A549 (cell line): Measurements from ENCODE around the gene MED27. TPM values are rescaled to one million over a fixed set of nuclear protein-coding genes. Genes with fewer than 3 reads are reported as not detected.

Experiments used
- ATAC-seq, 2 experiments: fragments of 200-7000 bp in 1 of 2; fragments of >200 bp in 1 of 2; cut with Nextera tagmentation in 1 of 2; cut with Tn5 transposase in 1 of 2; 3 replicates each; pipeline versions ENCODE4 v1.8.0 to v1.9.1; 2018 to 2020; ENCODE audit warnings: mild to moderate bottlenecking in 1 of 2, moderate library complexity in 1 of 2
- CTCF ChIA-PET: fragments of 300-600 bp; sonication (Branson Sonifier 250); formaldehyde crosslinking; extraction: SDS; loops from one replicate; lab custom pipeline; 2021; ENCODE audit warnings: antibody characterized with exemption, inconsistent platforms; lab: Yijun Ruan, JAX
- POLR2A ChIA-PET: fragments of 350-600 bp; formaldehyde crosslinking; extraction: SDS; loops from one replicate; lab custom pipeline; 2021; ENCODE audit warnings: antibody characterized with exemption, inconsistent platforms; lab: Yijun Ruan, JAX
- DNase-seq, 2 experiments: peaks; one replicate each; pipeline versions ENCODE4 v3.0.0 to v3.0.0-alpha.2; 2011 to 2016; ENCODE audit warnings: low read depth in 1 of 2, low spot score in 1 of 2
- FAIRE-seq: peaks from 2 replicates; lab custom pipeline; 2011; peaks lifted over from hg19 to GRCh38; lab: Jason Lieb, UNC
- H3K27ac ChIP-seq, 2 experiments: fragments of >200 bp; sonication (Bioruptor Twin); formaldehyde crosslinking; 3 replicates each; pipeline ENCODE4 v1.5.1; 2016 to 2017
- H3K4me1 ChIP-seq: fragments of >200 bp; sonication (Bioruptor Twin); formaldehyde crosslinking; 3 replicates; pipeline ENCODE4 v1.6.1; 2016
- H3K4me2 ChIP-seq: fragments of >200 bp; sonication (Bioruptor Twin); formaldehyde crosslinking; 3 replicates; pipeline ENCODE4 v1.6.1; 2016
- H3K4me3 ChIP-seq: fragments of >200 bp; sonication (Bioruptor Twin); formaldehyde crosslinking; 3 replicates; pipeline ENCODE4 v1.5.1; 2016
- H3K9me3 ChIP-seq: fragments of >200 bp; sonication (Bioruptor Twin); formaldehyde crosslinking; 3 replicates; pipeline ENCODE4 v1.6.1; 2016
- BHLHE40 ChIP-seq: IDR thresholded peaks from 2 replicates; pipeline ENCODE4 v1.6.1; 2012; ENCODE audit warnings: low read depth, low read length, inconsistent platforms
- CBX2 ChIP-seq: fragments of 200-600 bp; sonication (generic); IDR thresholded peaks from 2 replicates; pipeline ENCODE4 v1.6.1; 2016; ENCODE audit warnings: low read depth, mild to moderate bottlenecking, borderline replicate concordance
- CBX8 ChIP-seq: fragments of 200-600 bp; sonication (generic); IDR thresholded peaks from 2 replicates; pipeline ENCODE4 v1.6.1; 2016
- CHD2 ChIP-seq: fragments of 150-350 bp; IDR thresholded peaks from 2 replicates; pipeline ENCODE4 v1.6.1; 2014; ENCODE audit warnings: low read length; ENCODE audit not compliant: partially characterized antibody
- CHD4 ChIP-seq: fragments of 200-600 bp; sonication (generic); IDR thresholded peaks from 2 replicates; pipeline ENCODE4 v1.6.1; 2016; ENCODE audit warnings: antibody characterized with exemption, mild to moderate bottlenecking, borderline replicate concordance
- EHF ChIP-seq: fragments of 250-450 bp; sonication (Bioruptor Pico); IDR thresholded peaks from 2 replicates; pipeline ENCODE4 v1.5.0; 2020; ENCODE audit warnings: mild to moderate bottlenecking
- FOSL2 ChIP-seq, 2 experiments: fragments of 450-650 bp in 1 of 2; fragments of >200 bp in 1 of 2; sonication (Bioruptor Twin) in 1 of 2; formaldehyde crosslinking; IDR thresholded peaks; 2 replicates each; pipeline versions ENCODE4 v1.5.0 to v1.6.1; 2016 to 2020; ENCODE audit warnings: mild to moderate bottlenecking in 1 of 2, moderate library complexity in 1 of 2
- HOXA7 ChIP-seq: fragments of 250-450 bp; sonication (Bioruptor Pico); IDR thresholded peaks from 2 replicates; pipeline ENCODE4 v1.5.0; 2020; ENCODE audit warnings: mild to moderate bottlenecking, moderate library complexity
- KDM1A ChIP-seq: fragments of 200-600 bp; sonication (generic); IDR thresholded peaks from 2 replicates; pipeline ENCODE4 v1.6.1; 2016; ENCODE audit warnings: low read depth, mild to moderate bottlenecking
- MAFK ChIP-seq: fragments of 450-650 bp; IDR thresholded peaks from 2 replicates; pipeline ENCODE4 v1.6.1; 2014; ENCODE audit not compliant: partially characterized antibody
- NFE2L2 ChIP-seq: fragments of 150-350 bp; conservative IDR thresholded peaks from 2 replicates; pipeline ENCODE4 v1.6.1; 2014; ENCODE audit warnings: low read length
- NR3C1 ChIP-seq: fragments of >200 bp; sonication (Bioruptor Twin); formaldehyde crosslinking; IDR thresholded peaks from 3 replicates; pipeline ENCODE4 v1.6.1; 2017
- POLR2A ChIP-seq: IDR thresholded peaks from 2 replicates; pipeline ENCODE4 v1.6.1; 2012; ENCODE audit warnings: mild to moderate bottlenecking, low read length
- RARB ChIP-seq: fragments of 250-450 bp; sonication (Bioruptor Pico); IDR thresholded peaks from 2 replicates; pipeline ENCODE4 v1.8.0; 2021; ENCODE audit warnings: mild to moderate bottlenecking, moderate library complexity
- RCOR1 ChIP-seq: fragments of 150-350 bp; IDR thresholded peaks from 2 replicates; pipeline ENCODE4 v1.6.1; 2014; ENCODE audit warnings: antibody characterized with exemption, low read length, low read depth
- RFX5 ChIP-seq: fragments of 450-650 bp; IDR thresholded peaks from 2 replicates; pipeline ENCODE4 v1.7.1; 2014; ENCODE audit warnings: antibody characterized with exemption, mild to moderate bottlenecking, moderate library complexity
- SREBF2 ChIP-seq: fragments of 450-650 bp; IDR thresholded peaks from 2 replicates; pipeline ENCODE4 v1.6.1; 2014; ENCODE audit warnings: mild to moderate bottlenecking, moderate library complexity
- TFCP2L1 ChIP-seq: fragments of 250-450 bp; sonication (Bioruptor Pico); IDR thresholded peaks from 2 replicates; pipeline ENCODE4 v1.5.0; 2021; ENCODE audit warnings: mild to moderate bottlenecking
- ZFP36 ChIP-seq: fragments of 450-650 bp; IDR thresholded peaks from 2 replicates; pipeline ENCODE4 v1.6.1; 2014; ENCODE audit warnings: borderline replicate concordance; ENCODE audit not compliant: partially characterized antibody
- WGBS: methylation state at CpG from one replicate; pipeline ENCODE4 v1.1.6; 2017; ENCODE audit errors: missing lambda C conversion rate; 5-methylcytosine and 5-hydroxymethylcytosine counted together
- polyA plus RNA-seq, 4 experiments: library from polyadenylated mRNA; depleted of rRNA in 3 of 4; stranded (reverse); fragments of >200 nt; fragmentation: RNase III in 1 of 4; extraction: RNeasy Plus Mini Kit Qiagen cat#74134 plus additional on column Dnase treatment in 1 of 4; gene quantifications; 2 replicates in 3 of 4; 3 replicates in 1 of 4; pipeline ENCODE4 v1.2.3, GENCODE V29; 2011 to 2017
- TF ChIP-seq, protein P1 (sequence below): fragments of 250-450 bp; sonication (Bioruptor Pico); IDR thresholded peaks from 2 replicates; pipeline ENCODE4 v1.5.0; 2021; ENCODE audit warnings: mild to moderate bottlenecking, moderate library complexity, borderline replicate concordance
- TF ChIP-seq, protein P2 (sequence below): fragments of 250-450 bp; sonication (Bioruptor Pico); IDR thresholded peaks from 2 replicates; pipeline ENCODE4 v1.5.0; 2020; ENCODE audit warnings: low read depth, mild to moderate bottlenecking, moderate library complexity
- TF ChIP-seq, protein P3 (sequence below): IDR thresholded peaks from 2 replicates; pipeline ENCODE4 v1.6.1; 2012

Gene MED27
- polyA plus RNA-seq, 2 of the 4 experiments (the other 2 are of a cell fraction): 24.2 to 37.8 TPM

DNA sequence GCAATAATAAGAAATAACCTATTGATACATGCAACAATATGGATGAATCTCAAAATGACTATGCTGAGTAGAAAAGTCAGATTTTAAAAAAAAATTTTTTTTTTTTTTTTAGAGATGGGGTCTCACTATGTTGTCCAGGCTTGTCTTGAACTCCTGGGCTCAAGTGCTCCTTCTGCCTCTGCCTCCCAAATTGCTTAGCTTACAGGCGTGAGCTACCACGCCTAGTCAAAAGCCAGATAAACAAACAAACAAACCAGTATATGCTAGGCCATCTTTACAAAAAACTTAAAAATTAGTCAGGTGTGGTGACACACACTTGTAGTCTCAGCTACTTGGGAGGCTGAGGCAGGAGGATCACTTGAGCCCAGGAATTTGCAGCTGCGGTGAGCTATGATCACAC, 79.0 kb downstream of the MED27 start:
- Histone ChIP-seq H3K4me1 (peaks cover 18% of the 10 kb centered on the region), H3K4me2 (no peak overlapping the region), H3K4me3 (no peak overlapping the region), H3K27ac (no peak overlapping the region), H3K9me3 (no peaks in the 10 kb centered on the region)
- TF ChIP-seq CBX8 (no peak), SREBF2 (no peak), CHD4 (no peak), RCOR1 (no peak), NFE2L2 (no peak), POLR2A (no peak), HOXA7 (CRISPR knock-in tag) (no peak), ZFP36 (no peak), EHF (CRISPR knock-in tag) (no peak), RFX5 (no peak), RARB (CRISPR knock-in tag) (no peak), CHD2 (no peak), TFCP2L1 (no peak), NR3C1 (no peak), MAFK (no peak)
- FAIRE-seq (no peak), DNase-seq (no peak), ATAC-seq (no peak)
- 94% methylated on average over 3 of the region's 3 CpGs for WGBS
- POLR2A ChIA-PET: interaction anchor here (0.7 kb wide), 1 partner anchor 125 kb away, joined by 4 read pairs; no protein-coding TSS in a partner anchor
- CTCF ChIA-PET: interaction anchor here (0.6 to 2.0 kb wide), 3 partner anchors 15 to 169 kb away, joined by 3 to 5 read pairs (median 3); no protein-coding TSS in a partner anchor

DNA sequence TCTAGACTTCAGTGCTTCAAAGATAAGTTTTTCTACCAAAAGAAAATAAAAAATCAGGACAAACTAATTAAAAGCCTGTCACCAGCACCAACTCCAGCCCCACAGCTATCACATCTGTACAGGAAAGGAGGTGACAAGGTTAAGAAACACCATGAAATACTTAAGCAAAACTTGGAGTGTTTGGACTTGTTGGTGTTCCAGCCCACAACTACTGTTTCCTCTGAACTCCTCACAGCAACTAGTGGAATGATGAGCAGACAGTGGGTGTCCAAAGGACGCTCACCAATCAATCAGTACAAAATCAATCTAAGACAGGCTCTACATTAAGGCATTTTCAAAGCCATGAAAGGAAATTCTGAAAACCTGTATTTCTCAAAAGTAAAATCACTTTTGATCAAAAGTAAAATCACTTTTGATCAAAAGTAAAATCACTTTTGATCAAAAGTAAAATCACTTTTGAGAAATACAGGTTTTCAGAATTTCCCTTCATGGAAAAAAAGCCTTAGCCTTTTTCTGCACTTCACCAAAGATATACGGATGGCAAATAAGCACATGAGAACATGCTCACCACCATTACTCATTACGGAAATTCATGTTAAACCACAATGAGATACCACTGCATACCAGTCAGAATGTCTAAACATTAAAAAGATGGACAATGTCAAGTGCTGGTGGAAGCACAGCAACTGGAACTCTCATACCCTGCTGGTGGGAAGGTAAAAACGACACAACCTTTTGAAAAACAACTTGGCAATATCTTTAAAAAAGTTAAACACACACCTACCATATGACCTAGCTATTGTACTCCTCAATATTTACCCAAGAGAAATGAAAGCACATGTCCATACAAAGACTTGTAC, 79.7 kb downstream of the MED27 start:
- no peak for DNase-seq
- FAIRE-seq: no peak
- Histone ChIP-seq H3K4me3 (no peak overlapping the region), H3K4me1 (peaks cover 21% of the 10 kb centered on the region; the same call in 2 of the 3 replicates), H3K4me2 (no peak overlapping the region), H3K27ac (no peak overlapping the region), H3K9me3 (no peaks in the 10 kb centered on the region)
- POLR2A ChIA-PET: interaction anchor here (0.6 kb wide), 1 partner anchor 119 kb away, joined by 3 read pairs; no protein-coding TSS in a partner anchor
- 72% methylated on average over 4 of the region's 4 CpGs for WGBS
- TF ChIP-seq HOXA7 (CRISPR knock-in tag) (no peak), BHLHE40 (no peak), CBX2 (no peak), ZFP36 (no peak), TFCP2L1 (no peak), RCOR1 (no peak), KDM1A (no peak), FOSL2 (IDR thresholded peaks at IDR 0.05) (no peak), FOSL2 (CRISPR knock-in tag; IDR thresholded peaks at IDR 0.05) (no peak)
- TF ChIP-seq, protein P1, sequence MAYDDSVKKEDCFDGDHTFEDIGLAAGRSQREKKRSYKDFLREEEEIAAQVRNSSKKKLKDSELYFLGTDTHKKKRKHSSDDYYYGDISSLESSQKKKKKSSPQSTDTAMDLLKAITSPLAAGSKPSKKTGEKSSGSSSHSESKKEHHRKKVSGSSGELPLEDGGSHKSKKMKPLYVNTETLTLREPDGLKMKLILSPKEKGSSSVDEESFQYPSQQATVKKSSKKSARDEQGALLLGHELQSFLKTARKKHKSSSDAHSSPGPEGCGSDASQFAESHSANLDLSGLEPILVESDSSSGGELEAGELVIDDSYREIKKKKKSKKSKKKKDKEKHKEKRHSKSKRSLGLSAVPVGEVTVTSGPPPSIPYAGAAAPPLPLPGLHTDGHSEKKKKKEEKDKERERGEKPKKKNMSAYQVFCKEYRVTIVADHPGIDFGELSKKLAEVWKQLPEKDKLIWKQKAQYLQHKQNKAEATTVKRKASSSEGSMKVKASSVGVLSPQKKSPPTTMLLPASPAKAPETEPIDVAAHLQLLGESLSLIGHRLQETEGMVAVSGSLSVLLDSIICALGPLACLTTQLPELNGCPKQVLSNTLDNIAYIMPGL (CRISPR knock-in tag): no peak
- TF ChIP-seq, protein P2, sequence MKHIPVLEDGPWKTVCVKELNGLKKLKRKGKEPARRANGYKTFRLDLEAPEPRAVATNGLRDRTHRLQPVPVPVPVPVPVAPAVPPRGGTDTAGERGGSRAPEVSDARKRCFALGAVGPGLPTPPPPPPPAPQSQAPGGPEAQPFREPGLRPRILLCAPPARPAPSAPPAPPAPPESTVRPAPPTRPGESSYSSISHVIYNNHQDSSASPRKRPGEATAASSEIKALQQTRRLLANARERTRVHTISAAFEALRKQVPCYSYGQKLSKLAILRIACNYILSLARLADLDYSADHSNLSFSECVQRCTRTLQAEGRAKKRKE (CRISPR knock-in tag): no peak
- TF ChIP-seq, protein P3, sequence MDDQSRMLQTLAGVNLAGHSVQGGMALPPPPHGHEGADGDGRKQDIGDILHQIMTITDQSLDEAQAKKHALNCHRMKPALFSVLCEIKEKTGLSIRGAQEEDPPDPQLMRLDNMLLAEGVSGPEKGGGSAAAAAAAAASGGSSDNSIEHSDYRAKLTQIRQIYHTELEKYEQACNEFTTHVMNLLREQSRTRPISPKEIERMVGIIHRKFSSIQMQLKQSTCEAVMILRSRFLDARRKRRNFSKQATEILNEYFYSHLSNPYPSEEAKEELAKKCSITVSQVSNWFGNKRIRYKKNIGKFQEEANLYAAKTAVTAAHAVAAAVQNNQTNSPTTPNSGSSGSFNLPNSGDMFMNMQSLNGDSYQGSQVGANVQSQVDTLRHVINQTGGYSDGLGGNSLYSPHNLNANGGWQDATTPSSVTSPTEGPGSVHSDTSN: no peak
- CTCF ChIA-PET: interaction anchor here (0.8 kb wide), 1 partner anchor 15 kb away, joined by 3 read pairs; no protein-coding TSS in a partner anchor
- no peak for ATAC-seq
